ENCODE results near the gene CBLB.

DNA sequence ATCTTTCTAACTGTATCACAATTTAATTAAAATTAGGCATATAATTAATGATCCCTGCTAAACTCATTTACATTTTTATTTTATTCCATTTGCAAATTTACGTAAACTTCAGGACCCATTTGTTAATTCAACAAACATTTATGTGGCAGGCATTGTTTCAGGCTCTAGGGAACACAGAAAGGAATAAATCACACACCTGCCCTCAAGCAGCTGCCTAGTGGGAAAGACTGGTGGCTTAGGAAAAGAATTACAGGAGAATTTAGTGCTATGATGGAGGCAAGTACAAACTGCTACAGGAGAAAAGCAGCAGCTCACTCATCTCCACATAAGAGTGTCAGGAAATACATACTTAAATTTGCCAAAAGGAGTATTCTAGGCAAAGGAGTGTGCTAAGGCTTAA lies 11.2 kb downstream of the CBLB start:
- TF ChIP-seq, protein P1, sequence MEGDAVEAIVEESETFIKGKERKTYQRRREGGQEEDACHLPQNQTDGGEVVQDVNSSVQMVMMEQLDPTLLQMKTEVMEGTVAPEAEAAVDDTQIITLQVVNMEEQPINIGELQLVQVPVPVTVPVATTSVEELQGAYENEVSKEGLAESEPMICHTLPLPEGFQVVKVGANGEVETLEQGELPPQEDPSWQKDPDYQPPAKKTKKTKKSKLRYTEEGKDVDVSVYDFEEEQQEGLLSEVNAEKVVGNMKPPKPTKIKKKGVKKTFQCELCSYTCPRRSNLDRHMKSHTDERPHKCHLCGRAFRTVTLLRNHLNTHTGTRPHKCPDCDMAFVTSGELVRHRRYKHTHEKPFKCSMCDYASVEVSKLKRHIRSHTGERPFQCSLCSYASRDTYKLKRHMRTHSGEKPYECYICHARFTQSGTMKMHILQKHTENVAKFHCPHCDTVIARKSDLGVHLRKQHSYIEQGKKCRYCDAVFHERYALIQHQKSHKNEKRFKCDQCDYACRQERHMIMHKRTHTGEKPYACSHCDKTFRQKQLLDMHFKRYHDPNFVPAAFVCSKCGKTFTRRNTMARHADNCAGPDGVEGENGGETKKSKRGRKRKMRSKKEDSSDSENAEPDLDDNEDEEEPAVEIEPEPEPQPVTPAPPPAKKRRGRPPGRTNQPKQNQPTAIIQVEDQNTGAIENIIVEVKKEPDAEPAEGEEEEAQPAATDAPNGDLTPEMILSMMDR (IDR thresholded peaks at IDR 0.05) = no peak
- TF ChIP-seq POLR2A (IDR thresholded peaks at IDR 0.05) (no peak), POLR2AphosphoS5 (IDR thresholded peaks at IDR 0.05) (no peak)

All from prostate gland (tissue), 2 donors.